ENCODE results near the gene MAP2K1. TPM values are rescaled to one million over a fixed set of nuclear protein-coding genes. Genes with fewer than 3 reads are reported as not detected.

Gene MAP2K1
- total and polyA plus RNA-seq, 9 of the 15 experiments (the other 6 are each of a cell fraction or from before 2014, with no cell fraction given): 7.5 to 58.3 (median 30.0) TPM

GRCh38 chr15:66386204-66387123, at the start of gene MAP2K1 (continued):
- no peak for TF ChIP-seq TFE3 (CRISPR knock-in tag; IDR thresholded peaks at IDR 0.05)
- peak; percentile 45 for TF ChIP-seq NEUROD1 (IDR thresholded peaks at IDR 0.05; ENCODE audit: borderline replicate concordance, low read depth, low read length, partially characterized antibody)
- TF ChIP-seq SRF (CRISPR knock-in tag; IDR thresholded peaks at IDR 0.05): peak in 1 of 2 experiments; percentile 39; a peak in 1 of 4 replicates
- peak; percentile 82 for TF ChIP-seq ZBTB40 (IDR thresholded peaks at IDR 0.05)
- no peak for TF ChIP-seq ZBTB40 (CRISPR knock-in tag; IDR thresholded peaks at IDR 0.05)
- TF ChIP-seq U2AF1 (optimal IDR thresholded peaks at IDR 0.05; ENCODE audit: low read depth, low read length): peak; percentile 93
- TF ChIP-seq CC2D1A (IDR thresholded peaks at IDR 0.05): no peak
- no peak for TF ChIP-seq WHSC1 (IDR thresholded peaks at IDR 0.05; ENCODE audit: low read length)
- TF ChIP-seq BHLHE40 (IDR thresholded peaks at IDR 0.05; ENCODE audit: low read length): peak; percentile 53
- no peak for TF ChIP-seq ZNF197 (CRISPR knock-in tag; IDR thresholded peaks at IDR 0.05; ENCODE audit: low read depth)
- peak; percentile 93 for TF ChIP-seq EP400 (IDR thresholded peaks at IDR 0.05)
- TF ChIP-seq ZNF133 (CRISPR knock-in tag; IDR thresholded peaks at IDR 0.05): no peak
- TF ChIP-seq MCM2 (IDR thresholded peaks at IDR 0.05; ENCODE audit: low read depth): no peak
- TF ChIP-seq GABPB1 (CRISPR knock-in tag; IDR thresholded peaks at IDR 0.05): peak; percentile 89
- peak; percentile 62; the same call in 1 of the 2 replicates for TF ChIP-seq ZNF511 (CRISPR knock-in tag; IDR thresholded peaks at IDR 0.05)
- TF ChIP-seq JUN (IDR thresholded peaks at IDR 0.05; ENCODE audit: borderline replicate concordance, low read depth, low read length): peak; percentile 79; the same call in 1 of the 2 replicates
- peak; percentile 69; the same call in 1 of the 2 replicates for TF ChIP-seq JUN (CRISPR knock-in tag; IDR thresholded peaks at IDR 0.05; ENCODE audit: borderline replicate concordance)
